Measurements from ENCODE around the gene PKNOX2. TPM values are rescaled to one million over a fixed set of nuclear protein-coding genes. Genes with fewer than 3 reads are reported as not detected.

PKNOX2 gene
- total and polyA plus RNA-seq, 9 of the 15 experiments (the other 6 are each of a cell fraction or from before 2014, with no cell fraction given) = not detected

DNA sequence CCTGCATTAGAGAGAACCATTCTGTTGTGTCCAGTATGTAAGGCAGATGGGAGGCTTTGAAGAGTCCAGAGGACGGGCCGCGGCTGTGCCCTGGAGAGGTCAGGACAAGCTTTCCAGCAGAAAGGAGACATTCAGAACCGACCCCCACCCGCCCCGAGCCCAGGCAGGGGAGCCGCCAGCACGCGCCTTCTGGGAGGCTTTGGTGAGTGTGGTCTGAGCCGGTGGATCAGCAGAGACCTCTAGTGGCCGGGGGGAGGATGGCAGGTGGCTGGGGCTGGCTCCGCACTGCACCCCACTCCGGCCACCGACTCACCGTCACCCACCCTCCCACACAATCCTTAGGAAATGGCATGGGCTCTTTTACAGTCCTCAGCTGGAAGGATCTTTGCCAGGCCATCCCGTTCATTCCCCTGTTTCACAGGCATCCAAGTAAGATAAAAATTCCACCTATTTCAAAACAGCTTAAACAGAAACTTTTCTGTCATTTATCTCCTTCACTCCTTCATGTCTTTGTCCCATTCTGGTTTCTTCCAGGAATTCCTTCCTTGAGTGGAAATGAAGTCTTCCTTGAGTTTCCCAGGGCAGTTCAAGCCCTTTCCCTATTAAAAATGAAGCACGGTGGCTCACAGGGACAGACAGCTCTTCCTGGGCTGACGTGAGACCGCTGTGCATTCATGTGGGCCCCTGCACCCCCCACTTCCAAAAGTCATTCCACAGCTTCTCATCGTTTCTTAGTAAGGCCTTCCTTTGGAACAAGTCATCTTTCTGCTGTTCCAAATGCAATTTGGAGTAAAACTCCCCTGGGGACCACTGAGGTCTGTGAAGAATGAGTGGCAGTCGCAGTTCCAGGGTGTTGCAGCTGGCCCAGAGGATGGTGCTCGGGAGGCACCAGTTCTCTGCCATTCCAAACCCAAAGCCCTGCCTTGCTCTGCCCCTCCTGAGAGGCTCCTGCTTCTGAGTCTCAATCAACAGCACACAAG, 240.6 kb downstream of the PKNOX2 start:
- no peak overlapping the region for H3K4me2 ChIP-seq (ENCODE audit: insufficient read depth, low read length)
- CTCF ChIA-PET (ENCODE audit: low intra/inter-chr PET ratio) = no interaction called here
- peak; percentile 98 for ATAC-seq
- TF ChIP-seq HDAC2 (IDR thresholded peaks at IDR 0.05) = no peak
- peak; percentile 46; the same call in 1 of the 2 replicates for TF ChIP-seq RB1 (IDR thresholded peaks at IDR 0.05; ENCODE audit: low read depth)
- no peak for TF ChIP-seq ZNF584 (CRISPR knock-in tag; IDR thresholded peaks at IDR 0.05; ENCODE audit: low read depth)
- peak; percentile 55 to 71 for TF ChIP-seq RAD21 (CRISPR knock-in tag; conservative IDR thresholded peaks at IDR 0.05 in 1 of 2, IDR thresholded peaks at IDR 0.05 in 1 of 2)
- no peak for TF ChIP-seq YY1 (IDR thresholded peaks at IDR 0.05; ENCODE audit: borderline replicate concordance in 1 of 3, control insufficient read depth in 1 of 3, extremely low read depth in 1 of 3, insufficient read depth in 3 of 3, insufficient read length in 1 of 3, insufficient replicate concordance in 2 of 3, low read depth in 1 of 3, low read length in 2 of 3)
- 0 out of 2 replicates have a peak, but pooled peaks have one; percentile 37 for TF ChIP-seq SREBF1 (IDR thresholded peaks at IDR 0.05; ENCODE audit: borderline replicate concordance, low read depth, low read length)
- TF ChIP-seq MAZ (CRISPR knock-in tag; conservative IDR thresholded peaks at IDR 0.05 in 1 of 2, IDR thresholded peaks at IDR 0.05 in 1 of 2) = peak in 1 of 2 experiments; percentile 54; a peak in 1 of 4 replicates
- TF ChIP-seq E2F6 (IDR thresholded peaks at IDR 0.05; ENCODE audit: borderline replicate concordance in 1 of 2, extremely low read depth in 1 of 2, insufficient read depth in 1 of 2, insufficient read length in 1 of 2, low read depth in 1 of 2, low read length in 1 of 2, poor library complexity in 1 of 2, severe bottlenecking in 1 of 2) = peak in 1 of 2 experiments; percentile 77
- peak; percentile 82 for TF ChIP-seq L3MBTL2 (IDR thresholded peaks at IDR 0.05)
- TF ChIP-seq, protein P1, sequence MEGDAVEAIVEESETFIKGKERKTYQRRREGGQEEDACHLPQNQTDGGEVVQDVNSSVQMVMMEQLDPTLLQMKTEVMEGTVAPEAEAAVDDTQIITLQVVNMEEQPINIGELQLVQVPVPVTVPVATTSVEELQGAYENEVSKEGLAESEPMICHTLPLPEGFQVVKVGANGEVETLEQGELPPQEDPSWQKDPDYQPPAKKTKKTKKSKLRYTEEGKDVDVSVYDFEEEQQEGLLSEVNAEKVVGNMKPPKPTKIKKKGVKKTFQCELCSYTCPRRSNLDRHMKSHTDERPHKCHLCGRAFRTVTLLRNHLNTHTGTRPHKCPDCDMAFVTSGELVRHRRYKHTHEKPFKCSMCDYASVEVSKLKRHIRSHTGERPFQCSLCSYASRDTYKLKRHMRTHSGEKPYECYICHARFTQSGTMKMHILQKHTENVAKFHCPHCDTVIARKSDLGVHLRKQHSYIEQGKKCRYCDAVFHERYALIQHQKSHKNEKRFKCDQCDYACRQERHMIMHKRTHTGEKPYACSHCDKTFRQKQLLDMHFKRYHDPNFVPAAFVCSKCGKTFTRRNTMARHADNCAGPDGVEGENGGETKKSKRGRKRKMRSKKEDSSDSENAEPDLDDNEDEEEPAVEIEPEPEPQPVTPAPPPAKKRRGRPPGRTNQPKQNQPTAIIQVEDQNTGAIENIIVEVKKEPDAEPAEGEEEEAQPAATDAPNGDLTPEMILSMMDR (IDR thresholded peaks at IDR 0.05 in 2 of 3, conservative IDR thresholded peaks at IDR 0.05 in 1 of 3; ENCODE audit: insufficient read depth in 2 of 3, low read depth in 1 of 3, low read length in 3 of 3) = peak; percentile 87 to 90 (median 88)
- 0 out of 4 replicates have a peak, but pooled peaks of 1 of the 2 experiments have one; percentile 16 for TF ChIP-seq RCOR1 (IDR thresholded peaks at IDR 0.05; ENCODE audit: borderline replicate concordance in 1 of 2, low read depth in 2 of 2, low read length in 2 of 2)
- peak; percentile 57; the same call in 1 of the 2 replicates for TF ChIP-seq ZBTB7A (IDR thresholded peaks at IDR 0.05; ENCODE audit: borderline replicate concordance, control insufficient read depth, low read depth, low read length)
- TF ChIP-seq STAG1 (CRISPR knock-in tag; IDR thresholded peaks at IDR 0.05; ENCODE audit: borderline replicate concordance) = peak; percentile 31; the same call in 1 of the 2 replicates
- no peak for TF ChIP-seq ZC3H8 (IDR thresholded peaks at IDR 0.05)
- TF ChIP-seq THRAP3 (IDR thresholded peaks at IDR 0.05; ENCODE audit: borderline replicate concordance) = no peak

More for the DNA sequence above, 240.6 kb downstream of the PKNOX2 start:
- peaks cover 0 to 7% of the 10 kb centered on the region in 2 experiments; a peak in 3 of 5 replicates for H3K4me1 ChIP-seq (replicated peaks in 1 of 2; ENCODE audit: control insufficient read depth in 2 of 2, insufficient read depth in 2 of 2, low read length in 2 of 2)
- POLR2A ChIA-PET = no interaction called here
- no peak overlapping the region; a peak in 1 of 4 replicates for H3K9ac ChIP-seq (ENCODE audit: insufficient read depth in 1 of 2, low read depth in 2 of 2, low read length in 2 of 2)
- WGBS (ENCODE audit: insufficient coverage, low coverage, missing lambda C conversion rate) = 10% methylated on average over 22 of the region's 22 CpGs
- no peak overlapping the region for H3K27ac ChIP-seq (ENCODE audit: extremely low read depth, low read depth, low read length)
- H4K20me1 ChIP-seq (replicated peaks; ENCODE audit: control insufficient read depth, insufficient read depth, low read length) = peaks cover 13% of the 10 kb centered on the region; the same call in 1 of the 2 replicates
- DNase-seq (ENCODE audit: extremely low read depth in 1 of 4, low spot score in 3 of 4) (peak; percentile 72 to 92 (median 85)), FAIRE-seq (peak; percentile 86)
- peaks cover 69 to 87% of the 10 kb centered on the region in 2 experiments for H3K27me3 ChIP-seq (ENCODE audit: control insufficient read depth in 2 of 2, insufficient read depth in 2 of 2, low read length in 2 of 2)
- intact Hi-C loops (cut with micrococcal nuclease) (loop anchor here (10.0 kb wide), 1 partner anchor 50 kb away; no protein-coding TSS in a partner anchor), in situ Hi-C loops (cut with MboI) (loop anchor here (5.0 kb wide), 1 partner anchor 63 kb away; no protein-coding TSS in a partner anchor)
- H3K9me1 ChIP-seq (ENCODE audit: control insufficient read depth, insufficient read depth, low read length) = no peaks in the 10 kb centered on the region
- no peaks in the 10 kb centered on the region for H3K36me3 ChIP-seq (ENCODE audit: control insufficient read depth, insufficient read depth, low read length)
- no TSS peak for BruUV-seq (replicated peaks)
- H3K9me3 ChIP-seq (replicated peaks; ENCODE audit: control insufficient read depth, insufficient read depth, low read depth, low read length) = no peaks in the 10 kb centered on the region
- H3K79me2 ChIP-seq (ENCODE audit: control insufficient read depth, insufficient read depth, low read length) = no peaks in the 10 kb centered on the region
- H2AFZ ChIP-seq (ENCODE audit: low read depth, low read length) = peak overlapping the region; percentile 58; the same call in 1 of the 2 replicates
- no peak overlapping the region for H3K4me3 ChIP-seq
